Measurements from ENCODE around the gene IL12B.
A peak's percentile ranks its signal among the peaks of the same experiment; 100 is the strongest.

The IL12B gene

DNA sequence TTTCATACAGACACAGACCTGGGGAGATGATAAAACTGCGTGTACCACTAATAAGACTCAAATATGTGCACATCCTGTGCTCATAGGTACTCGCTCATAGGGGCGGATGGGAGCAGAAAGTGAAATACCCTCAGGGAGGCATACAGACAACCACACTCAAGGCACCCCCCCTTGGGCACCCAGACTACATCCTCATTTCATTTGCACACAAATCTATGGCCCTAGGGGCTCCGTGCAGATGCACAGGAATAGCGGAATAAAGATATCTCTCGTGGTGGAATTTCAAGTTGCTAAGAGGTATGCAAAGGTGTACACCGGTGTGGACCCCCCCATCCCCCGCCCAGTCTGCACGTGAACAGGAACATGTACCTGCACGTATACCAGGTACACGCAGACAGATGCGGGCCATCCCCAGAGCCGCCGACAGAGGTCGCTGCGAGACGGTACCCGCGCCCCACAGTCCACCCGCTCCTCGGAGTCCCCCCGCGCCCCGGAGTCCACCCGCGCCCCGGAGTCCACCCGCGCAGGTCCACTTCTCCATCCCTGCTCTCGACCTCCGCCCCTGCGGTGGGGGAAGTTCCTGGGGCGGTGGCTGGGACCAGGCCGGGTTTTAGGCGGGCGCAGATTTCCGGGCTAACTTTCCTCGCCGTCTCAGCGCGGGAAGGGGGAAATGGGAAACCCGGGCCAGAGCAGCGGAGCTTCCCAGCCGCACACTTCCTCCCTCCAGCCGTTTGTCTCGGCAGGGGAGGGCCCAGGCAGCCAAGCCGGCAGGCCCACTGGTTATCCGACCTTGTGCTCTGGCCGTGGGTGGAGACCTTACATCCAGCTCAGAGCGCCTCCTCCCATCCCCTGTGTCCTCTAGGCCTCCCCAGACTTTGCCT, 1.0 kb upstream of the IL12B start:
- peak overlapping the region; percentile 44 for H3K4me3 ChIP-seq (ENCODE audit: low read length)
- TF ChIP-seq CTCF (IDR thresholded peaks at IDR 0.05; ENCODE audit: insufficient read depth, low read depth, low read length, missing control alignments), result peak; percentile 62
- peak; percentile 50 for DNase-seq (ENCODE audit: low read depth)

- no peak for TF ChIP-seq CTCF (IDR thresholded peaks at IDR 0.05; ENCODE audit: insufficient read depth, low read depth, low read length, missing control alignments)
- DNase-seq (ENCODE audit: low read depth), result no peak
These were observed 5.3 kb downstream of the IL12B start for GRCh38 chr5:159324986-159325385.

GRCh38 chr5:159324102-159324755, 6.1 kb downstream of the IL12B start:
- peak; percentile 58 for DNase-seq (ENCODE audit: low read depth)
- TF ChIP-seq CTCF (IDR thresholded peaks at IDR 0.05; ENCODE audit: insufficient read depth, low read depth, low read length, missing control alignments), result no peak
- no peak overlapping the region for H3K4me3 ChIP-seq (ENCODE audit: low read length)

More at GRCh38 chr5:159324986-159325385, 5.3 kb downstream of the IL12B start:
- H3K4me3 ChIP-seq (ENCODE audit: low read length), result no peak overlapping the region

DNA sequence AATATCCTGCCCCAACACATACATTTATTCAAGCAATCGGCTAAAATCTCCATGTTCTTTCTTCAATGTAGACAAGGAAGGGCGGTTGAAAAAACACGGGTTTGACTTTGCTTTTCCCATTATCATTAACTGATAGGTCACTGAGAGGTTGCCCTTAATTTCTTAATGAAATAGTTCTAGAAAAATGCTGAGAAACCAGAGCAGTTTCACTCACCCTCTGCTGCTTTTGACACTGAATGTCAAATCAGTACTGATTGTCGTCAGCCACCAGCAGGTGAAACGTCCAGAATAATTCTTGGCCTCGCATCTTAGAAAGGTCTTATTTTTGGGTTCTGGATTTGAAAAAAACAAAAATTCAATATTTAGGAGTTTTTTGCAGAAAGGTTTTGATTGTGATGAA, 8.1 kb downstream of the IL12B start:
- TF ChIP-seq CTCF (IDR thresholded peaks at IDR 0.05; ENCODE audit: insufficient read depth, low read depth, low read length, missing control alignments), result no peak
- no peak overlapping the region for H3K4me3 ChIP-seq (ENCODE audit: low read length)
- no peak for DNase-seq (ENCODE audit: low read depth)

DNA sequence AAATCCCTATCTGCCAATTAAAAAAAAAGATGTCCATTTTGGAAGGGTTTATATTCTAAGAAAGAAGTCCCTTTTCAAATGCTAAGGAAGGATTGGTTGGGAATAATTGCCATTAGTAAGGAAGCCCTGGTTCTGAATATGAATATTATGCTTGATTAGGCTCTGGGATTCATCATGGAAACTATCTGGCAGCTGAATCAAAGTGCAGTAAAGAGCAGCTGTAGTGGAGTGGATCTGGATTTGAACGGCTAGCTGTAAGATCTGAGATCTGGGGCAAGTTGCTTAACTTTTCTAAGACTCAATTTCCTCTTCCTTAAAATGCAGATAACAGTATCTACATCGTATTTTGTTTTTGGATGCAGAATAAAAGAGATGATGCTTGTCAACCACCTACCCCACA, 10.5 kb downstream of the IL12B start:
- no peak for TF ChIP-seq CTCF (IDR thresholded peaks at IDR 0.05; ENCODE audit: insufficient read depth, low read depth, low read length, missing control alignments)
- H3K4me3 ChIP-seq (ENCODE audit: low read length), result no peak overlapping the region
- DNase-seq (ENCODE audit: low read depth), result no peak

DNA sequence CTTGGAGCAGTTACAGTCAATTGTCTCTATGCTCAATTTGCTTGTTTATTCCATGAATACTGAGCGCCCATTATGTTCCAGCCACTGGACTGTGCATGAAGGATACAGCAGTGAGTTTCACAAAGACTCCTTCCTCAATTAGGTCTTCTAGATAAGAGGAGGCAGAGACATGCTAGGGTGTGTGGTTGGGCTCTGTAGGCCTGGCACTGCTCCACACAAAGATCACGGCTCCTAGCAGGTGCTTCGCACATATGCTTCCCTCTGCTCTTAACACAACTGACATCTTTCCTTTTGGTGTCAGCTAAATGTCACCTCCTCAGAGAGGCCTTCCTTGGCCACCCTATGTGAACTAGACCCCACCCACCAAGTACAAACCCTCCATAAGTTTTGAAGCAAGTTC, 10.9 kb downstream of the IL12B start:
- H3K4me3 ChIP-seq (ENCODE audit: low read length), result no peak overlapping the region
- no peak for TF ChIP-seq CTCF (IDR thresholded peaks at IDR 0.05; ENCODE audit: insufficient read depth, low read depth, low read length, missing control alignments)
- DNase-seq (ENCODE audit: low read depth), result no peak

All from epithelial cell of esophagus (primary cell).